Ovary (tissue), 9 donors: Measurements from ENCODE around the gene PRDX3. TPM values are rescaled to one million over a fixed set of nuclear protein-coding genes. Genes with fewer than 3 reads are reported as not detected.

Source experiments
- DNase-seq, 5 donors: peaks; one replicate each; pipeline ENCODE4 v3.0.0-alpha.2; 2019 to 2020
- H3K27ac ChIP-seq, 2 donors: fragments of 200-600 bp; one replicate each; pipeline versions ENCODE4 v1.5.1 to v1.8.0; 2019 to 2022
- H3K27me3 ChIP-seq: fragments of 200-600 bp; one replicate; pipeline ENCODE4 v1.8.0; 2022
- H3K36me3 ChIP-seq: fragments of 200-600 bp; sonication (generic); one replicate; pipeline ENCODE4 v1.5.1; 2019
- H3K4me1 ChIP-seq: one replicate; pipeline ENCODE4 v1.8.1; 2013; ENCODE audit warnings: mild to moderate bottlenecking, moderate library complexity; ENCODE audit not compliant: insufficient read depth
- H3K4me3 ChIP-seq: fragments of 200-600 bp; sonication (generic); one replicate; pipeline ENCODE4 v1.5.1; 2017
- H3K9me3 ChIP-seq, 2 donors: fragments of 200-600 bp in 1 of 2; sonication (generic) in 1 of 2; one replicate each; pipeline versions ENCODE4 v1.5.1 to v1.8.1; 2013 to 2019; ENCODE audit warnings: mild to moderate bottlenecking in 1 of 2, moderate library complexity in 1 of 2
- CTCF ChIP-seq, 3 donors: fragments of 450-650 bp in 2 of 3; fragments of 200-600 bp in 1 of 3; IDR thresholded peaks; one replicate each; pipeline versions ENCODE4 v1.5.1 to v1.8.0; 2016 to 2022; ENCODE audit warnings: antibody characterized with exemption in 3 of 3, mild to moderate bottlenecking in 1 of 3
- EP300 ChIP-seq: sonication (generic); formaldehyde crosslinking; IDR thresholded peaks from one replicate; pipeline ENCODE4 v1.6.1; 2017; ENCODE audit warnings: antibody characterized with exemption
- POLR2A ChIP-seq: fragments of 450-650 bp; IDR thresholded peaks from one replicate; pipeline ENCODE4 v1.6.1; 2017; ENCODE audit warnings: antibody characterized with exemption, mild to moderate bottlenecking, moderate library complexity
- WGBS, 3 donors: extraction: QIAGEN DNeasy Blood & Tissue Kit in 1 of 3; methylation state at CpG; one replicate each; pipeline versions ENCODE4 v1.1.5 to v1.1.7; 2013 to 2017; 5-methylcytosine and 5-hydroxymethylcytosine counted together
- intact Hi-C, 4 donors: fragments of 100-400 bp; cut with DNase I; formaldehyde crosslinking; loops; one replicate each; pipeline versions ENCODE4 v1.11.0 to v1.15.1; 2022 to 2023
- polyA plus RNA-seq, 2 donors: library from polyadenylated mRNA; stranded (reverse); fragments of 200-250 nt in 1 of 2; fragments of 350-450 nt in 1 of 2; fragmentation: Illumina TruSeq in 1 of 2; extraction: RNeasy Lipid Tissue Mini Kit (QIAGEN cat#74804) in 1 of 2; gene quantifications; one replicate each; pipeline ENCODE4 v1.2.3, GENCODE V29; 2013 to 2014
- total RNA-seq, 7 donors: library from RNA; depleted of rRNA in 2 of 7; stranded (reverse); fragments of >200 nt in 2 of 7; fragmentation: NEBNext Ultra II Directional in 3 of 7; extraction: Animal tissue kit (Norgen Biotek cat#: 25700) in 3 of 7; gene quantifications; one replicate each; pipeline versions ENCODE4 v1.1.0 to v1.2.4, GENCODE V29; 2016 to 2023
- donor health status: DM: no; HTN: no; CAD: no; lungs with moderate emphysema.
- donor health status: DM: no; HTN: no; CAD: no.
- donor health status: Bipolar disorder and iron deficiency.
- donor health status: DM: yes; HTN: yes; CAD: no.
- donor health status: DM: no; HTN: no; CAD: no.
- donor health status: DM: yes; HTN: yes; CAD: no.

The PRDX3 gene
- total and polyA plus RNA-seq, 9 donors: 65.7 to 159 (median 81.8) TPM

DNA sequence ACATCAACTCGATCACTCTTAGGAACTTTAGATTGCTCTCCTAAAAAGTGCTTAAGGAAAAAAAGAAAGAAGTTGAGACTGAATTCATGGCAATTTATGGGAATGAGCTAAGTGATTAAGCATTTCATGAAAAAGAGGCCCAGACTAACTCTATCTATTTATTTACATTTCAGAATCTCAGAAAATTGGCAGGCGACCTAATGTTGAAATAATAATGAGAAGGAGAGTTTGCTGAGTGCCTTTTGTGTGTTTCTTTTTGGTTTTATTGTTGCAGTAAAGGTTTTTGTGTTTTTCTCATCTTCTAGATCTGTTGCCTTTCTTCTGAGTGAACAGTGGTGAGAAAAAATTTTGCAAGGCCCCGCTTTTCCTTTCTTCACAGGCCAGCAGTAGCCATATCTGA, 32.6 kb upstream of the PRDX3 start:
- DNase-seq: no peak
- Histone ChIP-seq H3K4me1 (peaks cover 12% of the 10 kb centered on the region), H3K27me3 (no peaks in the 10 kb centered on the region), H3K4me3 (no peak overlapping the region), H3K27ac (peak overlapping the region in 1 of 2 donors; percentile 62), H3K9me3 (no peaks in the 10 kb centered on the region), H3K36me3 (no peaks in the 10 kb centered on the region)
- 6 to 28% (median 14%) methylated on average over 3 of the region's 3 CpGs for WGBS, 3 donors
- intact Hi-C loops: loop anchor here in 1 of 4 donors (10.0 kb wide), 1 partner anchor 74 kb away; no protein-coding TSS in a partner anchor
- TF ChIP-seq CTCF (IDR thresholded peaks at IDR 0.05) (no peak), POLR2A (no peak), EP300 (no peak)

GRCh38 chr10:119210633-119211032, 32.0 kb upstream of the PRDX3 start:
- intact Hi-C loops: loop anchor here in 1 of 4 donors (10.0 kb wide), 1 partner anchor 74 kb away; no protein-coding TSS in a partner anchor
- TF ChIP-seq CTCF (IDR thresholded peaks at IDR 0.05) (no peak), POLR2A (no peak), EP300 (no peak)
- Histone ChIP-seq H3K36me3 (no peaks in the 10 kb centered on the region), H3K27me3 (no peaks in the 10 kb centered on the region), H3K4me3 (no peak overlapping the region), H3K9me3 (no peaks in the 10 kb centered on the region), H3K4me1 (peaks cover 12% of the 10 kb centered on the region), H3K27ac (peak overlapping the region in 1 of 2 donors; percentile 34)
- WGBS, 3 donors: 57 to 82% (median 60%) methylated on average over 2 of the region's 2 CpGs
- DNase-seq: no peak

- Histone ChIP-seq H3K27me3 (no peaks in the 10 kb centered on the region), H3K27ac (peak overlapping the region; percentile 22 to 98), H3K9me3 (no peaks in the 10 kb centered on the region), H3K36me3 (no peaks in the 10 kb centered on the region), H3K4me3 (peak overlapping the region; percentile 96), H3K4me1 (peaks cover 11% of the 10 kb centered on the region)
- TF ChIP-seq CTCF (IDR thresholded peaks at IDR 0.05) (no peak), POLR2A (peak; percentile 12)
- DNase-seq: no peak
- intact Hi-C loops: loop anchor here (2.0 to 10.0 kb wide), 8 partner anchors 41 to 233 kb away; no protein-coding TSS in a partner anchor
- WGBS, 3 donors: 28 to 39% (median 30%) methylated on average over 9 of the region's 9 CpGs
These were observed 31.2 kb upstream of the PRDX3 start for GRCh38 chr10:119209736-119210355.

- Histone ChIP-seq H3K36me3 (no peaks in the 10 kb centered on the region), H3K27me3 (no peaks in the 10 kb centered on the region), H3K9me3 (no peaks in the 10 kb centered on the region), H3K4me3 (peak overlapping the region; percentile 96), H3K27ac (peak overlapping the region; percentile 22 to 98), H3K4me1 (peaks cover 11% of the 10 kb centered on the region)
- TF ChIP-seq EP300 (no peak), CTCF (IDR thresholded peaks at IDR 0.05) (peak; percentile 68 to 83 (median 83)), POLR2A (peak; percentile 35)
- intact Hi-C loops: loop anchor here (2.0 to 10.0 kb wide), 7 partner anchors 42 to 234 kb away; no protein-coding TSS in a partner anchor
- peak; percentile 72 to 87 (median 84) for DNase-seq
- WGBS, 3 donors: 3 to 11% (median 6%) methylated on average over 15 of the region's 15 CpGs
These were observed 30.6 kb upstream of the PRDX3 start for GRCh38 chr10:119209035-119209735.
